Stimulated activated naive CD8-positive, alpha-beta T cell treated with anti-CD3 and anti-CD28 coated beads, Interleukin-15, amount 100 ng/mL, for 72 hours (primary cell): ENCODE data around the gene DKK3.

Experiments
- ATAC-seq: fragments of 150-1000 bp; cut with Tn5 transposase; 2 replicates; pipeline ENCODE4 v1.10.0; 2021; ENCODE audit warnings: mild to moderate bottlenecking, moderate library complexity
- DNase-seq, 2 donors: peaks; one replicate each; pipeline ENCODE4 v3.0.0; 2021 to 2022
- H3K27ac Mint-ChIP-seq, 2 donors: one replicate each; pipeline ENCODE4 v1.8.0; 2022; ENCODE audit warnings: mild to moderate bottlenecking in 2 of 2, mixed read lengths in 2 of 2, moderate library complexity in 2 of 2
- H3K27me3 Mint-ChIP-seq: one replicate; pipeline ENCODE4 v1.8.0; 2022; ENCODE audit warnings: mixed read lengths
- H3K4me1 Mint-ChIP-seq: one replicate; pipeline ENCODE4 v1.8.0; 2022; ENCODE audit warnings: mild to moderate bottlenecking, mixed read lengths
- H3K4me3 Mint-ChIP-seq, 2 donors: one replicate each; pipeline ENCODE4 v1.8.0; 2022; ENCODE audit warnings: mild to moderate bottlenecking in 2 of 2, mixed read lengths in 2 of 2, moderate library complexity in 1 of 2
- H3K9me3 Mint-ChIP-seq, 2 donors: one replicate each; pipeline ENCODE4 v1.8.0; 2022; ENCODE audit warnings: mixed read lengths in 2 of 2

DKK3 gene

DNA sequence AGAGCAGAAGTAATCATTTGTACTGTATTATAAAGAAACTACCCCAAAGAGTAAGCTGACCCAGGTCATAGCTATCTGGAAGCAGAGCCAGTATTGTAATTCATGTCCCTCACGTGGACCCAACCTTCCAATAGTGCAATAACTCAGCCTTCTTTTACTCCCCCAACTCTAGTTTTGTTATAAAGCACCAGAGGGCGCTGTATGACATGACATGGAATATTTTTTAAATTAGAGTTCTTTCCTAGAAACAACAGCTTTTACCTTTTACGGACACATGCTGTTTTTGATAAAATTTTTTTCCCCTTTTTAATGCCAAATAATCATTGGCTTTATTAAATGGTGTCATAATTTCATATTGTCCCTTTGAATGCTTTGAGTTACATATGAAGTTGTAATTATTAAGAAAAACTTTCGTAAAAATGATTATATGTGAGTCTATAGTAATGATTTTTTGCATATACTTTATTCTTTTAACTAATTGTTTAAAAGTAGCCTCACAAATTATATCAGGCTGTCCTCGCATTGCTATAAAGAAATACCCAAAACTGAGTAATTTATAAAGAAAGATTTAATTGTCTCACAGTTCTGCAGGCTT lies 76.9 kb downstream of the DKK3 start:
- H3K4me1 Mint-ChIP-seq, result peaks cover 3% of the 10 kb centered on the region
- no peak overlapping the region for H3K4me3 Mint-ChIP-seq
- H3K9me3 Mint-ChIP-seq, result no peaks in the 10 kb centered on the region
- no peak overlapping the region for H3K27ac Mint-ChIP-seq
- H3K27me3 Mint-ChIP-seq, result no peaks in the 10 kb centered on the region
- peak in 1 of 2 donors; percentile 4 for DNase-seq
- ATAC-seq, result no peak

DNA sequence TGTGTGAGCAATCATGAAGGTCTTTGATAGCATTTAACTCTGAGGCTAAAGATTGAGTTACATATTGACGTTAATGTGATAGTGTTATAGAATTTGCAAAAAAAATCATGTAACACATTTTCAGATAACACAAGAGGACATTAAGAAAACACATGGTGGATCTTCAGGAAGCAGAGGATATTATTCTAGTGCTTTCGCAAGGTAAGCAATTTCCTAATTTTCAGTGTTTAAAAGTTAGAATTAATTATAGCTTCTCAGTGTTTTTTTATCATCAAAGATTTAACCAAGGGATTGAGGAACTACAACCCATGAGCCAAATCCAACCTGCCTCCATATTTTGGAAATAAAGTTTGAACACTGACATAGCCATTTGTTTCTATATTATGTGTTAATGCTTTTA lies 78.5 kb downstream of the DKK3 start:
- DNase-seq (no peak), ATAC-seq (no peak)
- Mint-ChIP-seq H3K4me1 (peaks cover 15% of the 10 kb centered on the region), H3K9me3 (no peaks in the 10 kb centered on the region), H3K27ac (no peak overlapping the region), H3K4me3 (no peak overlapping the region), H3K27me3 (no peaks in the 10 kb centered on the region)

DNA sequence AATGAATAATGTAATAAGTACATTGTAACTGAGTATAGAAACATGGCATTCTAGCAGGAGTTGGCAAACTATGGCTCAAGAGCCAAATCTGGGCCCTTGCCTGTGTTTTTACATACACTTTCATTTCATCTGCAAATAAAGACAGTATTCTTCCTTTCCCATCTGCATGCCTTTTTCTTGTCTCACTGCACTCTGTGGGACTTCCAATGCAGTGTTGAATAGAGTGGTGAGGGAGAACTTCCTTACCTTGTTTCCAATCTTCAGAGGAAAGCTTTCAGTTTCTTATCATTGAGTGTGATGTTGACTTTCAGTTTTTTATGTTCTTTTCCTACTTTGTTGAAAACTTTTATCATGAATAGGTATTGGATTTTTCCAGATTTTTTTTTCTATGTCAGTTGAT lies 84.6 kb downstream of the DKK3 start:
- H3K9me3 Mint-ChIP-seq, result no peaks in the 10 kb centered on the region
- DNase-seq (no peak), ATAC-seq (no peak)
- no peak overlapping the region for H3K4me3 Mint-ChIP-seq
- peak overlapping the region in 1 of 2 donors; percentile 50 for H3K27ac Mint-ChIP-seq
- H3K4me1 Mint-ChIP-seq, result peaks cover 29% of the 10 kb centered on the region
- no peaks in the 10 kb centered on the region for H3K27me3 Mint-ChIP-seq

DNA sequence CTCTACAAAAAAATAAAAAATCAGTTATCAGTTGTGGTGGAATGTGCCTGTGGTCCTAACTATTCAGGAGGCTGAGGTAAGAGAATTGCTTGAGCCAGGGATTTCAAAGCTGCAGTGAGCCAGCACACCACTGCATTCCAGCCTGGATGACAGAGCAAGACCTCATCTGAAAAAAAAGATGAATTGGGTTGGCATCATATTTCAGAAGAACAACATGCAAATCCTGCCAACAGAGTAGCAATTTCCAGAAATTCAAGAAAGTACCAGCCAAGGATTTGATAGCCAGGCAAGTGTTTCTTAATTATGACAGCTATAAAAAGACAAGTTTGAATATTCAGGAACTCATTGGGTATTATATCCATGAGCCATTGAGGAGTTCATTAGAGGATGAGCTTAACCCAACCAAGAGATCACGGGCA lies 91.4 kb downstream of the DKK3 start:
- H3K4me1 Mint-ChIP-seq, result peaks cover 12% of the 10 kb centered on the region
- H3K27ac Mint-ChIP-seq, result no peak overlapping the region
- no peaks in the 10 kb centered on the region for H3K27me3 Mint-ChIP-seq
- H3K4me3 Mint-ChIP-seq, result no peak overlapping the region
- no peak for ATAC-seq
- no peaks in the 10 kb centered on the region for H3K9me3 Mint-ChIP-seq
- no peak for DNase-seq

DNA sequence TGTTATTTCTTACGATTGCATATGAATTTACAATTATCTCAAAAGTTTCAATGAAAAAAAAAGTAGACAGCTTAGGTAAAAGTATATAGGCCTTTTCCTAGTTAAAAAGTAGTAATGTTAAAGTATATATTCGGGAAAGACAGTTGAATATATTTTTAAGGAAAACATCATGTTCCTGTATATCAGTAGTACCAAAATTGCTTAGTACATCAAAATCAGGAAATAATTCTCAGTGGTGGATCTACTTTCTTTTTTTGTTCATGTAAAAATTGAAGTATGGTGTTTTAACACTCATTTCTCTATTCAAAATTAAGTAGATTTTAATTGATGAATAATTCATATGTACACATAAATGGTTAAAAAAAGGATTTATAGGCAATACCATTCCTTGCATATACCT lies 92.8 kb downstream of the DKK3 start:
- no peak overlapping the region for H3K27ac Mint-ChIP-seq
- no peaks in the 10 kb centered on the region for H3K9me3 Mint-ChIP-seq
- DNase-seq (no peak), ATAC-seq (no peak)
- H3K4me3 Mint-ChIP-seq, result no peak overlapping the region
- H3K27me3 Mint-ChIP-seq, result no peaks in the 10 kb centered on the region
- H3K4me1 Mint-ChIP-seq, result peaks cover 12% of the 10 kb centered on the region

DNA sequence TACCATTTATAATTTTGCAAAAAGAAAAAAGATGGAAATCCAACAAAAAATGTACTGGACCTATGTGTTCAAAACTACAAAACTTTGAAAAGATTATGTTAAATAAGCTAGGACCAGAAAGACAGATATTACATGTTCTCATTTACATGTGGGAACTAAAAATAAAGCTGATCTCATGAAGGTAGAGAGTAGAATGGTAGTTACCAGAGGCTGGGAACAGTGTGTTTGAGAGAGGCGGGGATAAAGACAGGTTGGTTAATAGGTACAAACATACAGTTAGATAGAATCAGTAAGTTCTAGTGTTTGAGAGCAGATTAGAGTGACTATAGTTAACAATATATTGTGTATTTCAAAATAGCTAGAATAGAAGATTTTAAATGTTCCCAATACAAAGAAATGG lies 95.0 kb downstream of the DKK3 start:
- DNase-seq (no peak), ATAC-seq (no peak)
- H3K4me1 Mint-ChIP-seq, result peaks cover 7% of the 10 kb centered on the region
- H3K27me3 Mint-ChIP-seq, result no peaks in the 10 kb centered on the region
- no peak overlapping the region for H3K4me3 Mint-ChIP-seq
- H3K27ac Mint-ChIP-seq, result no peak overlapping the region
- no peaks in the 10 kb centered on the region for H3K9me3 Mint-ChIP-seq
